NCI-H526 treated with DMSO at 0.1 percent for 48 hours (cell line): ENCODE data around the gene AKAP11.
"Not testable (repeated sequence)": the region's sequence is repeated elsewhere in the genome, so short reads cannot be mapped to it uniquely, and the experiment has no call there.

ENCODE experiments used
- DNase-seq: peaks from one replicate; lab custom pipeline; 2025; lab: John Stamatoyannopoulos, UW

The AKAP11 gene, protein sequence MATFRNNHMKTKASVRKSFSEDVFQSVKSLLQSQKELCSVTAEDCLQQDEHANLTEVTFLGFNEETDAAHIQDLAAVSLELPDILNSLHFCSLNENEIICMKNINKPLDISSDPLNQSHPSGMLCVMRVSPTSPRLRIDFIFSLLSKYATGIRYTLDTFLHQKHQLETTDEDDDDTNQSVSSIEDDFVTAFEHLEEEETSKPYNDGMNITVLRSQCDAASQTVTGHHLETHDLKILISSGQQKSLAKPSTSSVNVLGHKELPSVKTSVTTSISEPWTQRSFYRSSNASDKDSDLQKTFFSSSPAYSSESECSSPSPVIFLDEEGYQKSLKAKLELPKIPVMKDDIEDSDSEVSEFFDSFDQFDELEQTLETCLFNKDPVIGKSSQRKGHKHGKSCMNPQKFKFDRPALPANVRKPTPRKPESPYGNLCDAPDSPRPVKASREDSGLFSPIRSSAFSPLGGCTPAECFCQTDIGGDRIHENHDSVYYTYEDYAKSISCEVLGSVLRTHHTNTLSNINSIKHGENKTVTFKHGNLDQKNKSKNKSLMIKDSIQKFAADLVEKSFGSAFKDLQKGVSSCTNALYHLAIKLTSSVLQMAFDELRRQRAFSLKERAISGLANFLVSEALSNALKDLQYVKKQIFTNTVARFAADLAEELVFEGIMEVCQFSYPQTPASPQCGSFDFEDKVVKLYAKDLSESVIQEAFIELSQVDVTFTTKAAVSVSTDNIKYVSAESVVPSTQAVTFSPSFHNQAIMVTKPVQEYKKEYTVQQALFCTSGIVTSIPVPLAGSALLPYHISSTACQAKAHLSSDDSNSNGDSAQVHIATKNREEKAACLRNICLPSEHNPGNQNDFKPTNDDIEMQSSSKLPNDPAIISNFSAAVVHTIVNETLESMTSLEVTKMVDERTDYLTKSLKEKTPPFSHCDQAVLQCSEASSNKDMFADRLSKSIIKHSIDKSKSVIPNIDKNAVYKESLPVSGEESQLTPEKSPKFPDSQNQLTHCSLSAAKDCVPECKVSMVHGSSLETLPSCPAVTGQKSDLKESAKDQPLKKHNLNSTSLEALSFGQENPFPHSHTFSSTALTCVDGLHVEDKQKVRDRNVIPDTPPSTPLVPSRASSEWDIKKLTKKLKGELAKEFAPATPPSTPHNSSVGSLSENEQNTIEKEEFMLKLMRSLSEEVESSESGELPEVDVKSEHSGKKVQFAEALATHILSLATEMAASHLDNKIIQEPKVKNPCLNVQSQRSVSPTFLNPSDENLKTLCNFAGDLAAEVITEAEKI (N-terminal part only)

DNA sequence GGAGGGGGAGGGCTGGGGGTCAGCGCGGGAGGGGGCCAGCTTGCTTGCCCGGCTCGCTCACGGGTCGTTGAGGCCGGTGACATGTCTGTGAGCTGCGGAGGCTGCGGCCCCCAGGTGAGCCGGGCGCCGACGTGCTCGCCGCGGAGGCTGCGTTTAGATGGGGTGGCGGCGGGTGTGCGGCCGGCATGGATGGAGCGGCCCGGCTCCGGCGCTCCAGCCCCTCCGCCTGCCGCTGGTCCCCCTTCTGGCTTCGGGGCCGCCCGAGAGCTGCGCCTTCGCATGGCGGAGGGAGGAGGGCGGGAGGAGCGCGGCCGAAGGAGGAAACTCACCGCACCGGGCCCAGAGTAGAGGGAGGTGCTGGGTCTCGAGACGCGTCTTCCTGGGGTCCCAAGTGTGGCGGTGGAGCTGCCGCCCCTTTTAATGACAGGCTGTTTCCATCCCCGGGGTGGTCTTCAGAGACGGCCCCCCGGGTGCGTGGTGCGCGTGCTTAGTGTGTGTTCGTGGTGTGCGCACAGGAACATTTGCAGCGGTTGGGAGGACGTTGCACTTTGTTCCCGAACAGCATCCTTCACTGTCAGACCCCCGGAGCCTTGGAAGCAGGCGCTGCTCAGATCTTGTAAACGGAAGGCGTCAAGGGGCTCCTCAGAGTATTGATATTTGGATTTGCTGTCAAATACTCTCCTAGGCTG, at the start of gene AKAP11:
Gene AKAP11 (plus strand): TSS at position 38 of the 689 bp plus-strand sequence. CDS start 14,197 bp downstream, outside the sequence.
- peak; percentile 54 for DNase-seq

- DNase-seq, result no peak
Observed at GRCh38 chr13:42223681-42224080, 48.3 kb upstream of the AKAP11 start.

- no peak for DNase-seq
Observed at GRCh38 chr13:42225051-42225450, 46.9 kb upstream of the AKAP11 start.

- not testable (repeated sequence) for DNase-seq
Observed at GRCh38 chr13:42226759-42227158, 45.2 kb upstream of the AKAP11 start.

DNA sequence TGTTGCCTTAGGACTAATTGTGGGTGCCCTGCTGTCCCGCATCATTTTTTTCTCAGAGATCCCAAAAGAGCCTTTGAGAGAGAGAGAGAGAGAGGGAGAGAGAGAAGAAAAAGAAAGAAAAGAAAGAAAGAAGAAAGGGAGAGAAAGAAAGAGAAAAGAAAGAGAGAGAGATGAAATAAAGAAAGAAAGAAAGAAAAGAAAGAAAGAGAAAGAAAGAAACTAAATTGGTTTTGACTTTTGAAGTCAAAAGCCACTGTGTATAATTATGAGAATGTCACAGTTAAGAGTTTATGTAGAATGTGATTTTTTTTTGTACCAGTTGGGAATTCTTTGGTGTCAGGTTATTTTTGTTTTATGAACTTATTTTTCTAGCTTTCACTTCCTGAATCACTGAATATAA, 43.4 kb upstream of the AKAP11 start:
- no peak for DNase-seq

DNA sequence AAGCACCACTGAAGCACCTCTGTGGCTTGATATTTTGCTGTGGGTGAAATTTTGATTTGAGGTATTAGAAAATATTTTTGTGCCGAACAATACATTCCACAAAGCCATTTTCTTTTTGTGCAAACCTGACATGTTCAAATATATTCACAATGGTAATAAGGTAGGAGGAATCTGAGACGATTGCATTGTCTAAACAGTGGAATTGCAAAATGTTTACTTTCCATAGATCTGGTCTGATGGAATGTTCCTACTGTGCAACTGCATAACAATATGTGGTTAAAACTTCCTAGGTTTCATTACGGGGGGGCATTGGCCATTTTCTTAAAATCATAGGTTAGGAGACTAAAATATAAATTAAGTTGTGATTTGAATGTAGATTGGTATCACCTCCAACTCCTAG, 42.7 kb upstream of the AKAP11 start:
- DNase-seq, result no peak

DNA sequence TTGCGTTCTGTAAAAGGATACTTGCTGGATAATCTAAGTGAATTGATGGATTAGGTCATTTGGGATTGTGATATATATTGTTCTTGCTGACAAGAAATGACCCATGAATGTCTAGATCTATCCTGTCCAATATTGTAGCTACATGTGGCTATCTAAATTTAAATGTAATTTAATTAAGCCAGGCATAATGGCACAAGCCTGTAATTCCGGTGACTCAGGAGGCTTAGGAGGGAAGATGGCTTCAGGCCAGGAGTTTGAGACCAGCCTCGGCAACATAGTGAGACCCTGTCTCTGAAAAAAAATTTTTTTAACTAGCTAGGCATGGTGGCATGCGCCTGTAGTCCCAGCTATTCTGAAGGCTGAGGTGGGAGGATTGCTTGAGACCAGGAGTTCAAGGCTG, 39.3 kb upstream of the AKAP11 start:
- no peak for DNase-seq

GRCh38 chr13:42233726-42234125, 38.2 kb upstream of the AKAP11 start:
- DNase-seq, result no peak

DNA sequence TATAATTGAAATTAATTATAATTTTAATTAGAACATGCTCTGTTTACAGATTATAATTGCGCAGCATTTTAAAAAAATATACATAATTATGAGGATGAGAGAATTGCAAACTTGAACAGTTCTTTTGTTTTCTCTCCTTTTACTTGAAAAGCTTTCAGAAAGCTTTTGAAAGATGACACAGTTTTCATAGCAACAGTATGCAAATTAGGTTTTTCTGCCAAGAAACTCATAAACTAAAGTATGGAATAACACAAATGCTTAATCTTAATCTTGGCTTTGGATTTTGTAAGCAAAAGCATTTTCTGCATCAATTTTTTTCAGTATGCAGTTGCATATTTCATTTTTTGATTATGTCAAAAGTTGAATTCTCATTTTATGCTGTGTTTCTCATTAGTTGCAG, 32.8 kb upstream of the AKAP11 start:
- no peak for DNase-seq

DNA sequence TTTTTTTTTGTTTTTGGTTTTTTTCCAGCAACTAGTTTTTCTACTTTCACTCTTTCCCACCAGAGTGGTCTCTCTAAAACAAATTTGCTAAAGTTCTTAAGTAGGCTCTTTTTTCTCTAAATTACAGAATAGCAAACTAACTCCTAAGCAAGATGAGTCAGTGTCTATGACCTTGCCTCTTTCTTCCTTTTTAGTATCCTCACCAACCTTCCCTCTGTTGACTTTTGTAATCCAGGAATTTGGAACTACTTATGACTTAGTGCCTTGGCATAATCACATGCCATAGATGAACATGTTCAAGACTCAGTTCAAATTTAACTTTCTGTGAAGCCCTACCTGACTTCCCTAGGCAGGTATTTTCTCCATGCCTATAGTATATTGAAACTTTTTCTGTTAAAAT, 32.3 kb upstream of the AKAP11 start:
- DNase-seq, result no peak

GRCh38 chr13:42246541-42246940, 25.4 kb upstream of the AKAP11 start:
- no peak for DNase-seq

DNA sequence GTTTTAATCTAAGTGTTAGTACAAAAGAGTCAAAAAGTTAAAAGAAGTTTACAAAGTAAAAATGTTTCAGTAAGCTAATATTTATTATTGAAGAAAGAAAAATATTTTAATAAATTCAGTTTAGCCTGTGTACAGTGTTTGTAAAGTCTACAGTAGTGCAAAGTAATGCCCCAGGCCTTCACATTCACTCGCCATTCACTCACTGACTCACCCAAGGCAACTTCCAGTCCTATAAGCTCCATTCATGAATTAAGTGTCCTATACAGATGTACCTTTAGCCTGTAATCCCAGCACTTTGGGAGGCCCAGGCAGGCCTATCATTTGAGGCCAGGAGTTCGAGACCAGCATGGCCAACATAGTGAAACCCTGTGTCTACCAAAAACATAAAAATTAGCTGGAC, 24.1 kb upstream of the AKAP11 start:
- no peak for DNase-seq

- no peak for DNase-seq
Observed at GRCh38 chr13:42255886-42256285, 16.1 kb upstream of the AKAP11 start.

DNA sequence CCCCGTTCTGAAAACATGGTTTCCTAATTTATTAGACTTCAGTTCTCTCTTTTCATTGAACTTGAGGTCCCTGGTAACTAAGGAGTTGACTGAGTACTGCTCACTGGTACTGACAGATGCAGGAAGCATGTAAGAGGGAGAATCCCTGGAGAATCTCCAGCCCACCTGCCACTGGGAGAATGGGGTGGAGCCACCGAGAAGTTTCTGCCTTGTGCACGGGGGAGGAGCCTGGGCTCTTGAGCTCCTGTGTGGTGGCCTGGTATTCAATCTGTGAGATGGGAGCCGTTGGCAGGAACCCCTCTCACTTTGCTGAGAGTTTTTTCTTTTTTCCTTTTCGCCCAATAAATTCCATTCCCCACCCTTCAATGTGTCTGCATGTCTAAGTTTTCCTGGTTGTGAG, 13.2 kb upstream of the AKAP11 start:
- no peak for DNase-seq

DNA sequence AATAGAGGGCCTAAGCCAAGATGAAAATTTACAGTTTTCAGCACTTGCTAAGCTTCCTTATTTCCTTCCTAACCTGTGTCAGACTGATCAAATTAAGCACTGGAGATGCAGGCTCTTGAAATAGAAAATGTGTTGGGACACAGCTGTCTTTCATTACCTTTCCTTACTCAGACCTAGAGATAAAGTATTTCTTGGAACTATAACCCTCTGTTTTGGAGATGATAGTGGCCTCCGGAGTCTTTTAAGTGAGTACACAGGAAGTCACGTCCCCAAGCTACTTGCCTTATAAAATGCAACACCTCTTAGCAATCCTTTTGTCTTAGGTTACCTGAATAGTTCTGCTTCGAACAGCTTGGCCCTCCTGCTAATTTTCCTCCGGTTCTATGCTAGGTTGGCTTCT, 12.4 kb upstream of the AKAP11 start:
- DNase-seq, result no peak

DNA sequence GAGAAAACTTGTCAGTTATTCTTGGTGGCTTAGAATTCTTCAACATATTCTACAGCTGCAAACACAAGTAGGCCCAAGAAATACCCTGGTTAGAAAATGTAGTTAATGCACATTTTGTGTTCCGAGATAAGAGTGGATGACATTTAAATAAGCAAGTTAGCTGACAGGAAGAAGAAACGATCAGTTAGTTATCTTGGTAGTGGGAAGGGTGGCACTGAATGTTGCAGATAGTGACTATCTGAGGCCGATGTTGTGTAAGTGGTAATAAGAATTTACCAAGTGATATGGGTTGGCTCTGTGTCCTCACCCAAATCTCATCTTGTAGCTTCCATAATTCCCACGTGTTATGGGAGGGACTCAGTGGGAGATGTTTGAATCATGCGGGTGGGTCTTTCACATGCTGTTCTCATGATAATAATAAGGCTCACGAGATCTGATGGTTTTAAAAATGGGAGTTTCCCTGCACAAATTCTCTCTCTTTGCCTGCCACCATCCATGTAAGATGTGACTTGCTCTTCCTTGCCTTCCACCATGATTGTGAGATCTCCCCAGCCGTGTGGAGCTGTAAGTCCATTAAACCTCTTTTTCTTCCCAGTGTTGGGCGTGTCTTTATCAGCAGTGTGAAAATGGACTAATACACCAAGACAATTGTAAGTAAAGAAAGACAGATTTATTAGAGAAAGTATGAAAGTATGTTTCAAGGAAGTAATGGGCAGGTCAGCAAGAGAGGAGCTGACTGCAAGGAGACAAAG, 10.9 kb upstream of the AKAP11 start:
- DNase-seq, result no peak

- DNase-seq, result no peak
Observed at GRCh38 chr13:42266473-42266872, 5.5 kb upstream of the AKAP11 start.

DNA sequence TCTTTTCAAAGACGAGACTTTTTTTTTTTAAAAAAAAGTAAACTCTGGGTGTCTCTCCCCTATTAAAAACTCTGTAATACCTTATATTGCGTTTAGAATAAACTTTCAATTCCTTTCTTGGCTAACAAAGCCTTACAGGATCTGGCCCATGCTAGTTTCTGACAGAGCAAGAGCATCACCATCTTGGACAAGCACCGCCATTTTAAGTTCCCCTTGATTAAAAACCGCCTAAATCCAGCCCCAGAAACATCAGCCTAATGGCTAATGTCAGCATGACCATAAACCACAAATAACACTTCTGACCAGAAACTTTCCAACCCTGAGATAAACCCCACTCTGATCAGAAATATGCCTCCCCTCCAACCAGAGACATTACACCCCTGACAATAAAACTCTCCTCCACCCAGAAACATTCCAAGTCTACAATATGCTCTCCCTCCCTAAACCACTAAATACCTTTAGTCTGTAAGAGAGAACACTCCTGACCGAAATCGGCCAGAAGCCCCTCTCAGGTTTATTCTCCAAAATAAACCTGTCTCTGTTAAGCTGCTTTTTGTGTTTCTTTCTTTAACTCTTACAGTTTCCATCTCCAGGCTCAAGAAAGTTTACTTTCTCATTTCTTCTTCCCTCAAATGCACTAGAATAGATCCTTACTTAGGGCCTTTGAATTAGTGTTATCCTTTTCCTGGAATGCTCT, 1.6 kb upstream of the AKAP11 start:
- no peak for DNase-seq

- DNase-seq, result no peak
Observed at GRCh38 chr13:42270857-42271215, 1.1 kb upstream of the AKAP11 start.

DNA sequence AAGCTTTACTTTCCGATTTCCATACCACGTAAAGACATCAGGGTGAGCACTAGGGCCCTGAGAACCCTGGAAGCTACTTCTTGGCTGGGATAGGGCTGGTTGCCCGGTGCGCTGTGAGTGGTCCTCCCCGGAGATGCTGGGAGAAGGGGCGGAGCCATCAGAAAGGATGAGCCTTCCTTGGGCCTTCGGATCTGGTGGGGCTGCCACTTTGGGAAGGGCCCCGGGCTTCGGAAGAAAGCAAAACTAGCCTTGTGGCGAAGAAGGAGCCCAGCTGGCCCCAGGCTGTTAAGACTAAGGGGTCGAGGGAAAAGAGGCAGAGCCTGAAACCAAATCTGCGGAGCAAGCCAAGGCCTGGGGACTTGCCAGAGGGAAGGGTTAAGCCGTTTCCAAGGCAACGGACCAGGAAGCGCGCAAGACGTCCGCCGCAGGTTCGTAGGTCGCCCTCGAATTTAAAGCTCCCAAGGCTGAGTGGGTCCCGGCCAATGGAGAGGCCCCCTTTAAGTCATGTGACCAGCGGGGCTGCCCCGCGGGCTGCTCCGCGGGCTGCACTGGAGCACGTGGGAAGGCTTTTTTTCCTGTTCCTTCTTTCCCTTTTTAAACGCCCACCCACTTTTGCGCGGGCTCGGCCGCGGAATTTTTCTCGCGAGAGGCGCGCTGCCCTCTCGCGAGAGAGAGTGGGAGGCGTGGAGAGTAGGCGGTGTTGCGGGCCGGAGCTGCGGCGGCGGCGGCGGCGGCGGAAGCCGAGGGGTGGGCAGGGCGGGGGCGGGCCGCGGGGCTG, 426 bp upstream of the AKAP11 start:
- peak; percentile 95 for DNase-seq
